MCF 10A (cell line): Measurements from ENCODE around the gene CPA4. TPM values are rescaled to one million over a fixed set of nuclear protein-coding genes. Genes with fewer than 3 reads are reported as not detected.

Experiments used
- BruUV-seq: library from RNA; stranded (reverse); fragments of 400-500 nt; replicated peaks from 2 replicates; lab custom pipeline; 2021; lab: Mats Ljungman, UMichigan
- CTCF ChIA-PET: fragments of 300-600 bp; sonication (Branson Sonifier 250); formaldehyde crosslinking; extraction: SDS; loops from one replicate; lab custom pipeline; 2021; ENCODE audit warnings: antibody characterized with exemption, inconsistent platforms; lab: Yijun Ruan, JAX
- POLR2A ChIA-PET: fragments of 300-600, 350-650 bp; sonication (Branson Sonifier 250); formaldehyde crosslinking; extraction: SDS; loops from one replicate; lab custom pipeline; 2020; ENCODE audit warnings: antibody characterized with exemption, inconsistent platforms; lab: Yijun Ruan, JAX
- DNase-seq: peaks from one replicate; pipeline ENCODE4 v3.0.0-alpha.2; 2018; ENCODE audit not compliant: unreplicated experiment
- H3K27ac Mint-ChIP-seq: one replicate; pipeline ENCODE4 v1.8.0; 2022; ENCODE audit warnings: mild to moderate bottlenecking, low read depth, mixed read lengths; ENCODE audit not compliant: unreplicated experiment
- H3K27me3 Mint-ChIP-seq: one replicate; pipeline ENCODE4 v1.8.0; 2022; ENCODE audit warnings: mixed read lengths; ENCODE audit not compliant: insufficient read depth, unreplicated experiment
- H3K36me3 Mint-ChIP-seq: one replicate; pipeline ENCODE4 v1.8.0; 2022; ENCODE audit warnings: mild to moderate bottlenecking, moderate library complexity, mixed read lengths; ENCODE audit not compliant: insufficient read depth, unreplicated experiment
- H3K4me1 Mint-ChIP-seq: one replicate; pipeline ENCODE4 v1.8.0; 2022; ENCODE audit warnings: mixed read lengths; ENCODE audit not compliant: insufficient read depth, unreplicated experiment
- H3K4me3 Mint-ChIP-seq: one replicate; pipeline ENCODE4 v1.8.0; 2022; ENCODE audit warnings: mild to moderate bottlenecking, moderate library complexity, mixed read lengths; ENCODE audit not compliant: unreplicated experiment
- H3K9me3 Mint-ChIP-seq: one replicate; pipeline ENCODE4 v1.8.0; 2022; ENCODE audit warnings: mixed read lengths; ENCODE audit not compliant: unreplicated experiment
- CTCF ChIP-seq: fragments of 200-600 bp; IDR thresholded peaks from one replicate; pipeline ENCODE4 v1.8.0; 2022; ENCODE audit warnings: antibody characterized with exemption, mild to moderate bottlenecking; ENCODE audit not compliant: unreplicated experiment
- intact Hi-C: fragments of 100-400 bp; cut with micrococcal nuclease; formaldehyde crosslinking; loops from 2 replicates; pipeline ENCODE4 v1.14.1; 2022
- total RNA-seq: library from RNA; stranded (reverse); gene quantifications from 2 replicates; pipeline ENCODE4 v1.2.3, GENCODE V29; 2022

Gene CPA4
- total RNA-seq, 1 experiment from 2014 or later = 4.3 TPM

GRCh38 chr7:130254555-130254954 is 38.4 kb upstream of the CPA4 start:
- ChIA-PET CTCF (interaction anchor here (0.7 to 1.1 kb wide), 2 partner anchors 9 to 503 kb away, joined by 3 to 5 read pairs; no protein-coding TSS in a partner anchor), POLR2A (no interaction called here)
- Mint-ChIP-seq H3K36me3 (no peaks in the 10 kb centered on the region), H3K4me1 (no peaks in the 10 kb centered on the region), H3K4me3 (no peak overlapping the region), H3K27me3 (no peaks in the 10 kb centered on the region), H3K9me3 (peaks cover 17% of the 10 kb centered on the region), H3K27ac (no peak overlapping the region)
- intact Hi-C loops = no loop called here
- TF ChIP-seq CTCF = no peak
- no TSS peak for BruUV-seq
- DNase-seq = no peak

GRCh38 chr7:130256704-130257103 is 36.3 kb upstream of the CPA4 start:
- ChIA-PET CTCF (interaction anchor here (1.6 kb wide), 1 partner anchor 502 kb away, joined by 4 read pairs; no protein-coding TSS in a partner anchor), POLR2A (interaction anchor here (1.1 kb wide), 1 partner anchor 15 kb away, joined by 3 read pairs; no protein-coding TSS in a partner anchor)
- Mint-ChIP-seq H3K4me3 (no peak overlapping the region), H3K36me3 (no peaks in the 10 kb centered on the region), H3K27ac (no peak overlapping the region), H3K27me3 (no peaks in the 10 kb centered on the region), H3K4me1 (no peaks in the 10 kb centered on the region), H3K9me3 (peaks cover 17% of the 10 kb centered on the region)
- intact Hi-C loops = no loop called here
- no peak for TF ChIP-seq CTCF
- BruUV-seq = no TSS peak
- no peak for DNase-seq

- H3K36me3 Mint-ChIP-seq = no peaks in the 10 kb centered on the region
- peaks cover 4% of the 10 kb centered on the region for H3K9me3 Mint-ChIP-seq
- no peaks in the 10 kb centered on the region for H3K27me3 Mint-ChIP-seq
- no peak overlapping the region for H3K4me3 Mint-ChIP-seq
- BruUV-seq = no TSS peak
- no peak for TF ChIP-seq CTCF
- intact Hi-C loops = no loop called here
- H3K27ac Mint-ChIP-seq = no peak overlapping the region
- CTCF ChIA-PET = no interaction called here
- POLR2A ChIA-PET = interaction anchor here (0.6 to 0.7 kb wide), 2 partner anchors 10 to 36 kb away, joined by 3 read pairs; no protein-coding TSS in a partner anchor
- no peak for DNase-seq
- no peaks in the 10 kb centered on the region for H3K4me1 Mint-ChIP-seq
These were observed 34.4 kb upstream of the CPA4 start for GRCh38 chr7:130258494-130259078.

GRCh38 chr7:130262448-130262847 is 30.5 kb upstream of the CPA4 start:
- ChIA-PET CTCF (interaction anchor here (0.7 to 1.3 kb wide), 2 partner anchors 8 to 32 kb away, joined by 3 to 5 read pairs; no protein-coding TSS in a partner anchor), POLR2A (interaction anchor here (0.7 kb wide), 1 partner anchor 118 kb away, joined by 3 read pairs; the partner anchor contains the start of gene CPA1)
- Mint-ChIP-seq H3K9me3 (no peaks in the 10 kb centered on the region), H3K27me3 (no peaks in the 10 kb centered on the region), H3K27ac (no peak overlapping the region), H3K36me3 (no peaks in the 10 kb centered on the region), H3K4me1 (no peaks in the 10 kb centered on the region), H3K4me3 (no peak overlapping the region)
- no peak for TF ChIP-seq CTCF
- BruUV-seq = no TSS peak
- DNase-seq = no peak
- intact Hi-C loops = no loop called here
